GM19099 (cell line): ENCODE measurements around the gene SPON1.

Experiments used
- POLR2A ChIP-seq: IDR thresholded peaks from 3 replicates; pipeline ENCODE4 v1.6.1; 2011; ENCODE audit warnings: low read depth; ENCODE audit not compliant: insufficient read length; ENCODE audit errors: extremely low read depth

Gene SPON1

DNA sequence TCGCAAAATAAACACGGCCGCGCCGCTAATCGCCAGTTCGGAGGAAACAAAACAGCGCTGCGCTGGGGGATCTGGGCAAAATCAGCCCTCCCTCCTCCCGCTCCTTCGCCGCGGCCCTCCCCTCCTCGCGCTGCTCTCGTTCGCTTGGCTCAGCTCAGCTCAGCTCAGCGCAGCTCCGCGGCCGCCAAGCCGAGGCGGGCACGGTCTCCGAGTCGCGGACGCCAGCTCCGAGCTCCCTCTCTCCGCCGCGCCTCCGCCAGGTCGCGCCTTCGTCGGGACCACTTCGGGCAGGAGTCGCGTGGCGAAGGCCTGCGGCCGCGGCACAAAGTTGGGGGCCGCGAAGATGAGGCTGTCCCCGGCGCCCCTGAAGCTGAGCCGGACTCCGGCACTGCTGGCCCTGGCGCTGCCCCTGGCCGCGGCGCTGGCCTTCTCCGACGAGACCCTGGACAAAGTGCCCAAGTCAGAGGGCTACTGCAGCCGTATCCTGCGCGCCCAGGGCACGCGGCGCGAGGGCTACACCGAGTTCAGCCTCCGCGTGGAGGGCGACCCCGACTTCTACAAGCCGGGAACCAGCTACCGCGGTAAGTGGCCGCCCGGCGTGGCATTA lies at the start of gene SPON1:
Gene SPON1, plus strand, starts transcription at position 162 of the 607 bp plus-strand sequence. Its CDS starts 182 bp downstream, at position 344.
- no peak for TF ChIP-seq POLR2A

DNA sequence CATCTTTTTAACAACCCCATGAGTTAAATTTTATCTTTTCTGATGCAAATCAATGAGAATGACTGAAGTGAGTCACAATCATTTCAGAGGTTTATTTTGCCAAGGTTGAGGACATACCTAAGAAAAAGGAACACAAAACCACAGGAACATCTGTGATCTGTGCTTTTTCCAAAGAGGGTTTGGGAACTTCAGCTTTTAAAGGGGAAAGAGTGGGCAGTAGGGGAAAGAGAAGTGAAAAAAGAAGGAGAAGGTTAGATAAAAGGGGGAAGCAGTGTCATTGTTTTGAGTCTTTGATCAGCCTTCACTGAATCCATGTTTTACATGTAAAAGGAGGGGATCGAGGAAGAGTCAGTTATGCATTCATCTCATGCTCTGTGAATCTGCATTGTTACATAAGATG lies 45.3 kb upstream of the SPON1 start:
- no peak for TF ChIP-seq POLR2A

DNA sequence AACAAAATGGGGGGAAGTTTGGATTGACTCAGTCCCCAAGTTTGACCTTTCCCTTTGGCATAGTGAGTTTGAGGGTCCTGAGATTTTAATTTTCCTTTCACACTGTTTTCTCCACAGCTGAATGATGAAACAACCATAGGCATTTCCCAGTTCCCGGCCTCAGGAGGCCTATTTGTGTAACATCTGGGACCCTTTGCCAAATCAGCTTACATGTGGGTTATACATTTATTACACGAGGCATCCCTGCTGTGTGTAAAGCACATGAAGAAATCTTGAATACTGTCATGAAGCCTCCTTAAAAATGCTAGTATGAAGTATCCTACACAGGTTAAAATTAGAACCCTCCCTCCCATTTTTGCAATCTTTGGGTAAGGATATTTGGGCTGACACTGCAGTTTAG lies 44.6 kb upstream of the SPON1 start:
- TF ChIP-seq POLR2A: no peak

DNA sequence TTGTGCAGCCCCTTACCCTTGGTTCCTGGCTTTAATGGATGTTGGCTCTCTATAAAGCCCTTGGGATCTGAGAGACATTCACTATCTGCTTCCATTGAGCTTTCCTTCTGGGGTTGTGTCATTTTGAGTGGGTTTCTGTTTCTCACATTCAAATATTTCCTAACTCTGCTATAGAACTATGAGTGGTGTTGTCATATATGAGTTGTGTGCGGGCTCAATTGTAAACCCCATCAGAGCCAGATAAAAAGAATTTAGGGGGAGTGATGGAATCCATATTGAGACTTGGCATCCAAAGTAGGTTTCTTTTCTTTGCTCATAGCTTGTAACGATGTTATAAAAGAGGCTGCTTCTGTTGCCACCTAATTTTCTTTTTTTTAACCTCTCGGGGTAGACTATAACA lies 41.8 kb upstream of the SPON1 start:
- no peak for TF ChIP-seq POLR2A

DNA sequence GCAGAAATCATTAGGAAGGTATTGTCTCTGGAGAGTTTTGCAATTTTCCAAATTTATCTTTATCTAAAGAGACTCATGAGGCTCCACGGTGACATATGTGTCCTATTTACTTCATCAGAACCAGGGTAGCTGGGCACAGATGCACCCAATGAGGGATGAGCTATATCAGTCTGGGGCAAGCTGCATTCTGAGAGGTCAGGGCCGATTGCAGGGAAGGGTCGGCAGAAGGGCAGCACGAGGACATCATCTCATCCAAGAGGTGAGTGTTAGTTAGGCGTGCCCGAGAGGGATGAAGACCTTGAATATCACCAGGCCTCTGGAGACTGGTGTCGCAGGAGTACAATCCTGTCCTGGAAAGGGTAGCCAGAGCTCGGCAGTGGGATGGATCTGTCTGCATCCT lies 41.0 kb upstream of the SPON1 start:
- TF ChIP-seq POLR2A: no peak

DNA sequence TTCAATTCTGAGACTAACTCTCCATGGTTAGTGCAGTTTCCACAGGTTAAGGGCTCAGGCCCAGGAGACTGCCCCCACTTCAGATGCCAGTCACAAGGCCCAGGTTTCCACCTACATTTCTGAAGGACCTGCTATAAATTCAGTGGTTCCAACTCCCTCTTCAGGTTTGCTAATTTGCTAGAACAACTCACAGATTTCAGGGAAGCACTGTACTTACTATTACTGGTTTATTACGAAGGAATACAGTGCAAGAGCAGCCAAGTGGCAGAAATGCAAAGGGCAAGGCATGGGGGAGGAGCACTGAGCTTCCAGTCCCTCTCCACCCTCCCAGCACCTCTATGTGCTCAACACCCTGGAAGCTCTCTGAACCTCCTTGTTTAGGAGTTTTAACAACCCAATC lies 39.3 kb upstream of the SPON1 start:
- TF ChIP-seq POLR2A: no peak

DNA sequence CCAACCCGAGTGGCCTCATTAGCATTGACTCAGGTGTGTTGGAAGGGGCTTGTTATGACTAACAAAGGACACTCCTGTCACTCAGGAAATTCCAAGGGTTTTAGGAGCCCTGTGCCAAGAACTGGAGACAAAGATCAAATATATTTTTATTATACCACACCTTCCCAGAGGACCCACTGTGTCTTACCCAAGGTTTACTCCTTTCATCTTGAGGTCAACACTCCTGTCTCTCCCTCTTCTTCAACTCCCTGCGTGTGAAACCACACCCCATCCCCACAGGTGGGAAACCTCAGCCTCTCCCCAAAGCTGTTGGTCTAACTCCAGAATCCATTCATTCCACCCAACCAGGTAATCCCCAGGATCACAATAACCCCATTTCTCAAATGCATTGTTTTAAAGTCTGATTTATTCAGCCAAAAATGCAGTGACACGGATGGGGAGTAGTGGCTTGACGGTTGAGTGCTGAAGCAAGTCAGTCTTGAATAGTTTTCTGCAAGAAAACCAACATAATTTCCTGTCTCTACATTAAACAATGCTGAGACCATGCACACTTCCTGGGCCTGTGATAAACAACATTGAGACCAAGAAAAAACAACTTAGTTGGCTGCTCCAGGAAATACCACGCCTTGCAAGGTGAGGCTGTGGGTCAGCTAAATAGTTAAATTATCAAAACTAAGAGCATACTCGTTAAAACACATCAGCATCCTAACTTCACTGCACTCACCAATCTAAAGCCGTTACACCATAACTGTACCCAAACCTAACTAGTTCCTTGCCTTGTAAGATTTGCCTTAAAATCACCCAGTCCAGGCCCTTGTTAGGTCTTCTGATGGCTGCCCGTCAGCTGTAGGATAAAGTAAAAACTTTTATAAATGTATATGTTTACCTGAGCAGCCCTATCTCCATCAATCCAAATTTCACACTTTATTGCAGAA lies 38.5 kb upstream of the SPON1 start:
- TF ChIP-seq POLR2A: no peak

DNA sequence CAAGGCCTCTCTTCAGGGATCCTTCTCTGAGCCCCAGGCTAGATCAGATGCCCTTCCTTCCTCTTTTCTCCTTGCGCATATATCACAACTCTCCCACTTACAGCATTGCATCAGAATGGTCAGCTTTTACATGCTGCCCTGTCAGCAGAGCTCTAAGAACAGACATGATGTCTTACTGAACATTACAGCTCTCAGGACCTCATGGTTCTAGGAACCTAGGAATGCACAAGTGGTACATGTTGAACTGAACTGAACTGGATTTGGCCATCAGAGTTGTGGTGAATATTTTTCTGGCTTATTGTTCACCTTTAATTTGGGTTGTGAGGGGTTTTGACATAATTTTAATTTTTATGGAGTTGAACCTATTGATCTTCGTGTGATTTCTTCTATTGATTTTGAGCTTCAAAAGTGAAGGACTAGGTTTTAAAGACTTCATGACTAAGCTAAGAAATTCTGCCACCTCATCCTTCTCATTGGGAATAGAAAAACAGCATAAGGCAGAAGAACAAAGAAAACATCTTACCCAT lies 37.7 kb upstream of the SPON1 start:
- no peak for TF ChIP-seq POLR2A

DNA sequence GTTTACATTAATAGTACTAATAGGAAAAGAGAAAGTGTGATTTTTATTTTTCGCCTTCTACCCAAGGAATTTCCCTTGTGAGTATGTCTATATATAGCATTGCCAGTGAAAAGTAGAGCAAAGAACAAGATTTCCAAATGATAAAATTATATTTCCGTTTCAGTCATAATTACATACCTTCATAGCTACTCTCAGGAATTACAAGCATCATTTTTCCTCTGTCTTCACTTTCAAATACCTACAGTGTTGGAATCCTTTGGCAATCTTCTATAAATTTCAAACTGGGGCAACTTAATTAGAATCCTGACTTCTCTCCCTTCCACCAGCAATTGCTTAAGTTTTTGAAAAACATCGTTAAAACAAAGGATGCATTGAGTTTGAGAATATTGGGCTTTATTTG lies 35.5 kb upstream of the SPON1 start:
- TF ChIP-seq POLR2A: no peak

DNA sequence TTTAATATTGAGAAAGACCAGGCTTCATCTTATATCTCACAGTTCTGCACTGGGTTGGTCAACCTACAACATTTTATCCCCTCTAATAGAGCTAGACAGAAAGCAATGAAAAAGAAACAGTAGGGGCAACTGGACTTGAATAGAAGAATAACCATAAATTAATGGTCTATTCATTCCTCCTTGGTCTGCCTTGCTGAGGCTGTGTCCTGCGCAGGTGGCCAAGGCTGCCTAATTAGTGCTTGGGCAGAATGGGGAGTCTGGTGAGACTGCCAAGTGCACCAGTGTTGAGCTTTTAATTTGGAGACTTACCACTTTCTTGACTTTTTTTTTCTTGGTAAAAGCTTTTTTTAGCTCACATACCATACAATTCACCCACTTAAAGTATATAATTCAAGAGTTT lies 35.0 kb upstream of the SPON1 start:
- TF ChIP-seq POLR2A: no peak

DNA sequence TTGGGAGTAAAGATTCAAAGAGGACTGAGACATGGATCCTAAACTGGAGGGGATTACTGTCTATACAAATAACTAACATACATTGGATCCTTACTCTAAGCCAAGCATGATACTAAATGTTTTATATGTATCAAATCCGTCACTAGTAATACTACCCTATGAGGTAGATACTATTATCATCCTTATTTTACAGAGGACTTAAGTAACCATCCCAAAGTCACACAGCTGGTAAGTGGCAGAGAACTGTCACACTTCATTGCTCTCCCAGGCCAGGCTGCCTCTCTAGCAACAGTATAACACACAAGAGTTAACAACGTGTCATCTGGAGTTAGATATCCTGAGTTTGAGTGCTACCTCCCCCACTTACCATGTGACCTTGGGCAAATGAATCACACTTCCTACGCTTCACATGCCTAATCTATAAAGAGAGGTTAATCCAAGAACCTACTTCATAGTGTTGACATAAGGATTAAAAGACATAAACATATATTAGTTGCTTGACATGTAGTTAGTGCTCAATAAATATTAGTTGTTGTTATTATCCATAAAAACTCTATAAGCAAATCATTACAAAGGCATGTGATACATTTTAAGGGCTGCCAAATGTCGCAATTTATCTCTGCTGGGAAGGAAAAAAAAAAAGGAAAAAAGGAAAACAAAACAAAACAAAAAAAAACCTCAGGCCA lies 33.8 kb upstream of the SPON1 start:
- no peak for TF ChIP-seq POLR2A

DNA sequence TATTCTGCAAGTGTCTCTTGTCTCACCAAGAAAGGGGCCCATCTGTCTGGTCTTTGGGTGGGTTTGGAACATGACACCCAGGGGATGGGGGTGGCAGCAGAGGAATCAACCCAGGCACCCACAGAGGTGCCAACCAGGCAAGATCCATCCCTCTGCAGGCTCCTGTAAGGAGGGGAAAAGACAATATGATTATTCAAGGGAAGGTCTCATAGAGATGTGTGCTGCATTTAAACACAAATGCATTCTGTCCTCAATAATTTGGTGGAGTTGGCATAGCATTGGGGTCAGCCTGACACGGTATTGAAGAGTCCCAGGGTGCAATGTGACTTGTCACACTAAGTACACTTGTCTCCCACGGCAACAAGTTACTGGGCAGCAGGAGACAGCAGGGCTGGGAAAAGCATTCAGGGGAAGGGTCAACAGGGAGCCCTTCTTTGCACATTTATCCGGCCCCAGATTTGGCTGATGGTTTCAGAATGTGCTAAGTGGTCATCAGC lies 33.1 kb upstream of the SPON1 start:
- TF ChIP-seq POLR2A: no peak

DNA sequence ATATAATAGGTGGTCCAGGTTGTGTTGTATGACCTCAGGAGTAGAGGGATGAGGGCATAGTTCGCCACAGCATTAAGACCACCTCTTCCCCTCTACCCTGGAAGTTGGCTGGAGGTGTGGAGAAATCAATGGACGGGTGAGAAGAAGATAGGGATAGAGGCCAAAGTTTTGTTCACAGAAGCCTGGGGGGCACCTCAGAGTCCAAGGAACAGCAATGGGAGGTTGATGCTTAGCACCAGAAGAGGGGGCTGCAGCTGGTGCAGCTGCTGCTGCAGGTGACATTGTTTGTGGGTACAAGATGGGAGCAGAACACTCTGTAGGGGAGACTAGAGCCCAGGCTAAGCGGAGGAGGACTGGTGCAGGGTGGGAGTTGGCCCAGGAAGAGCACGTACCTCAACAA lies 31.2 kb upstream of the SPON1 start:
- no peak for TF ChIP-seq POLR2A

DNA sequence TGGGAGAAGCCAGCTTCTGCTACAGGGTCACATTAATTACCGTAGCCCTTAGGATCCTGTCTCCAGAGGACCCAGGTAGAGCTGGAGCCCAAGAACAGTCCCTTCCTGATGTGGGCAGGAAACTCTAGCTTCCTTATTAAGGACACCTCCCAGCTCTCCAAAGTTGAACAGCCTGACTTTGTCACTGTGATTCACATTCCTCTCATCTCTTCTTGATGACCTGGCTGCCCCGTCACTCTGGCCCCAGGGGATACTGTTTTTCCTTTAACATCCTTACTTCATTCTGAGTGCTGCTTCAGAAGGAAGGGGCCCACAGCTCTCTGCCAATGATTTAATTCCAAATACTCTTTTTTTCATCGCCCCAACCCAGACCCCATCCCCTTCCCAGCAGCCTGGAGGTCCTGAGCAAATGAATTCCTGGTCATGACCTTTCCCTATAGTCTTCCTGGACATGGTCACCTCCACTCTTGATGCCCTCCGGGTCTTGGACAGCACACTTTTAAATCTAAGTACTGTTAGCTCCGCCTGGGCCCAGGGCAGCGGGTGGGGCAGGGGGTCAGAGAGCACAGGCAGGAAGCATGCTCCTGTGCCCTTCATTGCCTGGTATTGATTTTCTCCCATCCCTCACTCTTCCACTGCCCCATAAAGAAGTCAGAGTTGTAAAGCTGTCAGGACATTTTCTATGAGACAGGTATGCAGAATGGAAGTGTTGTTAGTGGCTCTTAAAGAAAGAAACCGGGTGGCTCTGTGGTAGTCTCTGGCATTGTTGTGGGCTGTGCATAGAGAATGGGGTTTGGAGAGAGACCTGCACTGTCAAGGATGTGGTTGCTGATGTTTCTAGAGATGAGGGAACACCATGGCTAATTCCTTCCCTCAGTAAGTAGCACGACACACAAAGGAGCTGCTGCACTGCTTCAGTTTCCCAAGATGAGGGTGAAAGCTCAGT lies 22.3 kb upstream of the SPON1 start:
- TF ChIP-seq POLR2A: no peak
